HepG2 (cell line): Measurements from ENCODE around the gene RIIAD1. TPM values are rescaled to one million over a fixed set of nuclear protein-coding genes. Genes with fewer than 3 reads are reported as not detected.

ENCODE experiments used
- ATAC-seq: fragments of 200-7000 bp; cut with Tn5 transposase; 3 replicates; pipeline ENCODE4 v1.9.1; 2020; ENCODE audit warnings: mild to moderate bottlenecking, moderate library complexity
- BruUV-seq: library from RNA; stranded (reverse); fragments of 400-500 nt; replicated peaks from 2 replicates; lab custom pipeline; 2021; lab: Mats Ljungman, UMichigan
- CTCF ChIA-PET: fragments of 300-600 bp; formaldehyde crosslinking; extraction: SDS; loops from one replicate; lab custom pipeline; 2021; ENCODE audit warnings: low total read pairs, inconsistent platforms, low intra/inter-chr PET ratio; lab: Yijun Ruan, JAX
- POLR2A ChIA-PET: fragments of 350-600 bp; sonication (Branson Sonifier 250); formaldehyde crosslinking; loops from one replicate; lab custom pipeline; 2020; ENCODE audit warnings: antibody characterized with exemption, inconsistent platforms; lab: Yijun Ruan, JAX
- DNase-seq: peaks from one replicate; pipeline ENCODE4 v3.0.0-alpha.2; 2015; ENCODE audit warnings: low spot score
- FAIRE-seq: peaks from 3 replicates; lab custom pipeline; 2011; peaks lifted over from hg19 to GRCh38; lab: Jason Lieb, UNC
- H2AFZ ChIP-seq: one replicate; pipeline ENCODE4 v1.6.1; 2011; ENCODE audit warnings: low read length, inconsistent platforms
- H3K27ac ChIP-seq: fragments of 300-600 bp; 3 replicates; pipeline ENCODE4 v1.8.0; 2011; ENCODE audit warnings: mixed run types, mild to moderate bottlenecking, mixed read lengths, low read length, inconsistent platforms; ENCODE audit not compliant: insufficient read depth; ENCODE audit errors: extremely low read length
- H3K27me3 ChIP-seq, 2 experiments: fragments of 200-600 bp in 1 of 2; 2 replicates in 1 of 2; 3 replicates in 1 of 2; pipeline versions ENCODE4 v1.6.0 to v1.8.0; 2011; ENCODE audit warnings: low read length in 2 of 2, mild to moderate bottlenecking in 2 of 2, moderate library complexity in 2 of 2, inconsistent platforms in 1 of 2; ENCODE audit not compliant: insufficient read depth in 2 of 2, control insufficient read depth in 1 of 2
- H3K36me3 ChIP-seq, 2 experiments: fragments of 200-600 bp in 1 of 2; replicated peaks in 1 of 2; 2 replicates in 1 of 2; 3 replicates in 1 of 2; pipeline versions ENCODE4 v1.5.1 to v1.8.0; 2011; ENCODE audit warnings: low read length in 2 of 2, inconsistent platforms in 1 of 2; ENCODE audit not compliant: insufficient read depth in 2 of 2, control insufficient read depth in 1 of 2
- H3K4me1 ChIP-seq: 2 replicates; pipeline ENCODE4 v1.5.1; 2012; ENCODE audit warnings: low read length, inconsistent platforms; ENCODE audit not compliant: insufficient read depth
- H3K4me2 ChIP-seq: 2 replicates; pipeline ENCODE4 v1.6.0; 2011; ENCODE audit warnings: low read depth, low read length, inconsistent platforms
- H3K4me3 ChIP-seq, 3 experiments: fragments of 200-600 bp in 1 of 3; sonication (generic), shearing (Covaris generic) in 1 of 3; replicated peaks in 1 of 3; 2 replicates each; pipeline ENCODE4 v1.5.1; 2011 to 2016; ENCODE audit warnings: low read length in 3 of 3, inconsistent platforms in 2 of 3, low read depth in 2 of 3, mild to moderate bottlenecking in 2 of 3, control low read depth in 1 of 3, mixed read lengths in 1 of 3; ENCODE audit not compliant: insufficient read depth in 1 of 3
- H3K79me2 ChIP-seq: one replicate; pipeline ENCODE4 v1.6.1; 2011; ENCODE audit warnings: low read length, inconsistent platforms; ENCODE audit not compliant: insufficient read depth
- H3K9ac ChIP-seq: 2 replicates; pipeline ENCODE4 v1.6.0; 2011; ENCODE audit warnings: mild to moderate bottlenecking, low read depth, low read length, inconsistent platforms; ENCODE audit not compliant: insufficient read depth
- H3K9me3 ChIP-seq: 2 replicates; pipeline ENCODE4 v1.5.1; 2012; ENCODE audit warnings: mild to moderate bottlenecking, low read length
- H4K20me1 ChIP-seq: 2 replicates; pipeline ENCODE4 v1.6.0; 2011; ENCODE audit warnings: inconsistent platforms, mild to moderate bottlenecking, low read length, moderate library complexity; ENCODE audit not compliant: insufficient read depth
- ERF ChIP-seq: IDR thresholded peaks from 2 replicates; pipeline ENCODE4 v1.6.1; 2018; ENCODE audit warnings: missing biosample characterization, missing genetic modification reagents
- GZF1 ChIP-seq: sonication (generic); formaldehyde crosslinking; IDR thresholded peaks from 2 replicates; pipeline ENCODE4 v1.5.1; 2020; ENCODE audit warnings: mild to moderate bottlenecking, missing genetic modification reagents
- HDAC2 ChIP-seq: sonication (generic); formaldehyde crosslinking; IDR thresholded peaks from 2 replicates; pipeline ENCODE4 v1.4.0; 2020; ENCODE audit warnings: missing genetic modification reagents
- JUND ChIP-seq: sonication (generic); formaldehyde crosslinking; IDR thresholded peaks from 2 replicates; pipeline ENCODE4 v1.8.0; 2022; ENCODE audit warnings: mild to moderate bottlenecking, missing genetic modification reagents
- MTA1 ChIP-seq: sonication (generic); formaldehyde crosslinking; IDR thresholded peaks from 2 replicates; pipeline ENCODE4 v1.4.0; 2020; ENCODE audit warnings: missing genetic modification reagents, mild to moderate bottlenecking, borderline replicate concordance
- NFYB ChIP-seq: sonication (generic); formaldehyde crosslinking; IDR thresholded peaks from 2 replicates; pipeline ENCODE4 v1.4.0; 2020; ENCODE audit warnings: missing genetic modification reagents
- ZBTB46 ChIP-seq: sonication (generic); formaldehyde crosslinking; IDR thresholded peaks from 2 replicates; pipeline ENCODE4 v1.4.0; 2020; ENCODE audit warnings: mild to moderate bottlenecking, missing genetic modification reagents, borderline replicate concordance
- ZMYM2 ChIP-seq: sonication (generic); formaldehyde crosslinking; IDR thresholded peaks from 2 replicates; pipeline ENCODE4 v1.8.0; 2022; ENCODE audit warnings: mild to moderate bottlenecking, missing genetic modification reagents
- ZNF124 ChIP-seq: sonication (generic); formaldehyde crosslinking; IDR thresholded peaks from 2 replicates; pipeline ENCODE4 v1.4.0; 2020; ENCODE audit warnings: missing genetic modification reagents
- ZNF781 ChIP-seq: sonication (generic); formaldehyde crosslinking; IDR thresholded peaks from 2 replicates; pipeline ENCODE4 v1.5.1; 2020; ENCODE audit warnings: borderline replicate concordance, mild to moderate bottlenecking, missing genetic modification reagents; ENCODE audit errors: not compliant biosample characterization
- WGBS: methylation state at CpG from one replicate; pipeline ENCODE4 v1.1.6; 2017; ENCODE audit warnings: low lambda C conversion rate; 5-methylcytosine and 5-hydroxymethylcytosine counted together
- in situ Hi-C: cut with HindIII; loops from 2 replicates; pipeline ENCODE4 v1.10.0; 2017; ENCODE audit warnings: low pct_unique_long_range_greater_than_20kb; ENCODE audit not compliant: extremely low pct_ligation_motif_present
- intact Hi-C: fragments of 100-400 bp; cut with micrococcal nuclease; formaldehyde crosslinking; loops from one replicate; pipeline ENCODE4 v1.10.0; 2022; ENCODE audit not compliant: unreplicated experiment
- polyA plus RNA-seq, 8 experiments: library from polyadenylated mRNA; depleted of rRNA in 3 of 8; stranded (reverse) in 7 of 8; unstranded in 1 of 8; fragments of >200 nt; fragmentation: Illumina TruSeq in 4 of 8; extraction: Trizol in 4 of 8; gene quantifications; 2 replicates each; pipeline versions ENCODE4 v1.2.1 to v1.2.3, GENCODE V29; 2011 to 2016; ENCODE audit warnings: low read depth in 4 of 8, missing spikeins in 1 of 8, mixed read lengths in 1 of 8; ENCODE audit not compliant: insufficient read depth in 1 of 8
- total RNA-seq, 5 experiments: library from RNA; depleted of rRNA; stranded (reverse); fragments of >200 nt; fragmentation: Illumina TruSeq; extraction: Trizol; gene quantifications; 2 replicates each; pipeline ENCODE4 v1.2.3, GENCODE V29; 2016; ENCODE audit warnings: low read depth in 1 of 5
- TF ChIP-seq, protein P1 (sequence below): sonication (generic); formaldehyde crosslinking; IDR thresholded peaks from 2 replicates; pipeline ENCODE4 v1.4.0; 2020; ENCODE audit warnings: missing genetic modification reagents, borderline replicate concordance

Gene RIIAD1
- total and polyA plus RNA-seq, 2 of the 13 experiments (the other 11 are each of a cell fraction or from before 2014, with no cell fraction given) = not detected

DNA sequence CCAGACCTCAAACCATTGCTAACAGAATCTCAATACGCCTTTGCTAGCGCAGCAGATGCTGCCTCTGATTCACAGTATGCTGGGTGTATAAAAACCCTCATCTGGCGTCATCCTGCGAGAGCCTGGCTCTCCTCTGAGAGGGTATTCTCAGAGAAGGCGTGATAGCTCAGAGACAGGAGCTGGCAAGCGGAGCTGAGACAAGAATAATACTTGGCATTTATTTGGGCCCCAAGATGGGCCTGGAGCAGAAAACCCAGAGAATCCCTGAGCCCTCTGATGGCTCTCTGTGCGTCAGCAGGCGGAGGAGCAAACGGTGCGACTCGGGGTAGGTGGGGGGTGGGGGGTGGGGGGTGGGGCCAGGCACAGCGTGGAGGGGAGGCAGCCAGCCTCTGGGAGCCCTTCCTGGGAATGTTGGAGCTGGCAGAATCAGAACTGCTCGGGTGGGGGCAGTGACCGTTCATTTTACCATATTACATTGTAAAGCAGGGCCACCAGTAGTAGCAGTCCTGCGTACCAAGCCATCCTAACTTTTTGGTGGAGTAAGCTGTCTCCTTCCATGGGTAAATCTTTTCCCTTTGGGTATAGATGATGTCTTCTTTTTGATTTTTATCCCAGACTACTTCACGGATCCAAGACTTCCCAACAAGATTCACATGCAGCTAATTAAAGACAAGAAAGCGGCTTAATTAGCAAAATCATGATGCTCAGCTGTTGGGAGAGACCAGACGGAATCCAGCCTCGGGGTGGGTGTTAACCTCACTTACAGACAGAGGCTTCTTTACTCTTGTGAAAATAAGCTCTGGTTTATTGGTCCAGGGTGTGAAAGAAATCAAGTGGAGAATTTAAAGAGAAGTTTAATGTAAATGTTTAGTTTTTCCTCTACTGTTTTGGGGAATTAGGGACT, 7.1 kb downstream of the RIIAD1 start:
- H3K9me3 ChIP-seq = no peaks in the 10 kb centered on the region
- no TSS peak for BruUV-seq
- no peak overlapping the region for H3K27ac ChIP-seq
- H2AFZ ChIP-seq = no peak overlapping the region
- no peak overlapping the region for H3K4me3 ChIP-seq
- ATAC-seq = peak; percentile 61
- no peak for TF ChIP-seq ZNF781
- TF ChIP-seq ERF (CRISPR knock-in tag) = no peak
- peak; percentile 98 for TF ChIP-seq GZF1 (CRISPR knock-in tag)
- TF ChIP-seq NFYB = no peak
- TF ChIP-seq ZNF124 (CRISPR knock-in tag) = no peak
- H3K36me3 ChIP-seq = no peaks in the 10 kb centered on the region
- no peak for DNase-seq
- intact Hi-C loops (no loop called here), in situ Hi-C loops (loop anchor here (25.0 kb wide), 1 partner anchor 191 kb away; the partner anchor contains the start of gene TUFT1)
- H3K79me2 ChIP-seq = no peaks in the 10 kb centered on the region
- no peak for FAIRE-seq
- ChIA-PET CTCF (no interaction called here), POLR2A (no interaction called here)
- 36% methylated on average over 8 of the region's 19 CpGs for WGBS
- H3K4me2 ChIP-seq = no peak overlapping the region
- H3K27me3 ChIP-seq = peaks cover 0 to 17% of the 10 kb centered on the region in 2 experiments; a peak in 3 of 5 replicates
- H3K9ac ChIP-seq = no peak overlapping the region
- peaks cover 47% of the 10 kb centered on the region for H3K4me1 ChIP-seq
- no peaks in the 10 kb centered on the region for H4K20me1 ChIP-seq

- intact Hi-C loops (no loop called here), in situ Hi-C loops (loop anchor here (25.0 kb wide), 1 partner anchor 192 kb away; the partner anchor contains the start of gene TUFT1)
- 0% methylated on average over 10 of the region's 10 CpGs for WGBS
- ChIA-PET POLR2A (interaction anchor here (0.7 kb wide), 1 partner anchor 117 kb away, joined by 3 read pairs; the partner anchor contains the start of gene SNX27), CTCF (no interaction called here)
- H3K36me3 ChIP-seq = no peaks in the 10 kb centered on the region
- H3K4me1 ChIP-seq = peaks cover 37% of the 10 kb centered on the region
- peak overlapping the region; percentile 32 to 55 (median 42); a peak in 5 of 6 replicates for H3K4me3 ChIP-seq
- peak; percentile 47 for FAIRE-seq
- BruUV-seq = no TSS peak
- no peak overlapping the region for H2AFZ ChIP-seq
- peak overlapping the region; percentile 80 for H3K4me2 ChIP-seq
- peak; percentile 82 for ATAC-seq
- no peaks in the 10 kb centered on the region for H4K20me1 ChIP-seq
- no peaks in the 10 kb centered on the region for H3K9me3 ChIP-seq
- no peak overlapping the region for H3K27ac ChIP-seq
- H3K9ac ChIP-seq = peak overlapping the region; percentile 42; the same call in 1 of the 2 replicates
- DNase-seq = peak; percentile 44
- no peaks in the 10 kb centered on the region for H3K79me2 ChIP-seq
- H3K27me3 ChIP-seq = peaks cover 0 to 17% of the 10 kb centered on the region in 2 experiments; a peak in 3 of 5 replicates
- TF ChIP-seq MTA1 (CRISPR knock-in tag) (peak; percentile 23; the same call in 1 of the 2 replicates), HDAC2 (CRISPR knock-in tag) (no peak), JUND (CRISPR knock-in tag) (no peak), ZBTB46 (no peak), ZMYM2 (CRISPR knock-in tag) (no peak)
- TF ChIP-seq, protein P1, sequence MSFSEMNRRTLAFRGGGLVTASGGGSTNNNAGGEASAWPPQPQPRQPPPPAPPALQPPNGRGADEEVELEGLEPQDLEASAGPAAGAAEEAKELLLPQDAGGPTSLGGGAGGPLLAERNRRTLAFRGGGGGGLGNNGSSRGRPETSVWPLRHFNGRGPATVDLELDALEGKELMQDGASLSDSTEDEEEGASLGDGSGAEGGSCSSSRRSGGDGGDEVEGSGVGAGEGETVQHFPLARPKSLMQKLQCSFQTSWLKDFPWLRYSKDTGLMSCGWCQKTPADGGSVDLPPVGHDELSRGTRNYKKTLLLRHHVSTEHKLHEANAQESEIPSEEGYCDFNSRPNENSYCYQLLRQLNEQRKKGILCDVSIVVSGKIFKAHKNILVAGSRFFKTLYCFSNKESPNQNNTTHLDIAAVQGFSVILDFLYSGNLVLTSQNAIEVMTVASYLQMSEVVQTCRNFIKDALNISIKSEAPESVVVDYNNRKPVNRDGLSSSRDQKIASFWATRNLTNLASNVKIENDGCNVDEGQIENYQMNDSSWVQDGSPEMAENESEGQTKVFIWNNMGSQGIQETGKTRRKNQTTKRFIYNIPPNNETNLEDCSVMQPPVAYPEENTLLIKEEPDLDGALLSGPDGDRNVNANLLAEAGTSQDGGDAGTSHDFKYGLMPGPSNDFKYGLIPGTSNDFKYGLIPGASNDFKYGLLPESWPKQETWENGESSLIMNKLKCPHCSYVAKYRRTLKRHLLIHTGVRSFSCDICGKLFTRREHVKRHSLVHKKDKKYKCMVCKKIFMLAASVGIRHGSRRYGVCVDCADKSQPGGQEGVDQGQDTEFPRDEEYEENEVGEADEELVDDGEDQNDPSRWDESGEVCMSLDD = no peak
Measured at GRCh38 chr1:151729157-151729965, 8.0 kb downstream of the RIIAD1 start.
